ENCODE measurements around the gene IGSF9.

- TF ChIP-seq EZH2 (IDR thresholded peaks at IDR 0.05; ENCODE audit: insufficient read depth, poor library complexity, severe bottlenecking) (no peak), EZH2phosphoT487 (IDR thresholded peaks at IDR 0.05; ENCODE audit: insufficient read depth, low read depth) (no peak)
Observed at GRCh38 chr1:159882527-159882862, 62.9 kb downstream of the IGSF9 start.
